Medulla oblongata (tissue), 1 donor: Measurements from ENCODE around the gene MUC21.

Source experiments
- DNase-seq: peaks from one replicate; pipeline ENCODE4 v3.0.0-alpha.2; 2015; ENCODE audit errors: extremely low spot score

Gene MUC21

DNA sequence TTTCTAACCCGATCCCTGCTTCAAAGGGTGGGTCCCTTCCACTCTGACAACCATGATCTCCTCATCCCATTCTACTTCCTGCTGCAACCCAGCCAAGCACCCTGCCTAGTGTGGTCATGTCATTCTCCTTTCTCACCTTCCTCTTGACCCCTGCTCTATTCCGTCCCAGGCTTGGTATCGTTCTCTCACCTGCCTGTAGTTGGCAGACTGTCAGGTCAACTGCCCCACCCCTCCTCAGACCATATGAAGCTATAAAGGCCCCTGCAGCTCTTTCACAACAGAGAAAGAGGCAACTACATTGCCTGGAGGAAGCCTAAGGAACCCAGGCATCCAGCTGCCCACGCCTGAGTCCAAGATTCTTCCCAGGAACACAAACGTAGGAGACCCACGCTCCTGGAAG is at the start of gene MUC21:
MUC21 (plus strand) TSS at position 280 of the 400 bp plus-strand sequence. CDS start 241 bp downstream, outside the sequence.
- DNase-seq, result no peak

DNA sequence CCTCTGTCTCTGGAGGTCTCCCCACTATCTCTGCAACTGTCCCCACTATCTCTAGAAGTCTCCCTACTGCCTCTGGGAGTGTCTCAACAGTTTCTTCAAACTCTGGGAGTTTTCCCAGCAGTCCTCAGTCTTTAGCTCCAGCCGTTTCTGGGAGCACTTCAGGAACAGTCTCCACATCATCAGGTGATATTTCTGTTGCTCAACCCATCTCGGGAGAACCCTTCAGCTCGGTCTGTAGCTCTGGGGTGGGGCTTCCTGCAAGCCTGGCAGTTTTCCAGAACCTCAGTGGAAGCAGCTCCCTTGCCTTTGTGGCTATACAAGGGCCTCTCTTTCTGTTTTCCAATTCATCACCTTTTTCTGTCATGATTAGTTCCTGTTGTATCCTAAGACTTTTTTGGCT is 48.5 kb upstream of the MUC21 start:
- DNase-seq, result no peak

DNA sequence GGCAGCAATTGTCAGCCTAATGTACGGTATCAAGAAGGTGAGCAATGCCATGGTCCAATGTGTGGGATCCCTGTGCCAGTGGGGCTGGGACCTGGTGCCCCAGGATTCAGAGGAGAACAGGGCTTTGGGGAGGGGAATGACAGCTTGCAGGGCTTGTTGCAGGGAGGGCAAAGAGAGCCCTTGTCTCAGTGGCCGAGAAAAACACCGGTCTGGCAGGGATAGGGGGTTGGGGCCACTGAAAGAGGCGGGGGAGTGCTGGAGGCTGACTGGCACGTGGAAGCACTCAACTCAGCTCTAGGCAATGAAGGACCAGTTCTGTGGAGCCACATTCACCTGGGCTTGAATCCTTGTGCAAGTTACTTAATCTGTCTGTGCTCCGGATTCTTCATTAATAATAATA is 46.3 kb upstream of the MUC21 start:
- DNase-seq, result no peak

DNA sequence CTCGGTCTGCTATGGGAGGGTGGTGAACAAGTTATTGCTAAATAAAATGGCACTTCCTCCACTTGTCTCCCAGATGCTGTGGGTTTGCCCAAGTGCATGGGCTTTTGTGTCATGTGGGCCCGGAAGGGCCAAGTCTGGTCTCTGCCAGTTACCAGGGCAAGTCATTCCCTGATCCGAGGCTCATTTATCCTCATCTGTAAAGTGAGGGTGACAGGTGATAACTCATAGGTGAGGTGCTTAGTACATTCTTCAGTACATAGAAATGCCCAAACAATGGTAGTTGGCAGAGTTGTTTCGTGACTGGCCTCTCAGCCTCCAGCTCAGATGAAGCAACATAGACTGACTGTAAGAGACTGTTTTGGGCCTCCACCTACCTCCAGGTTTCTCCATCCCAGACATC is 44.8 kb upstream of the MUC21 start:
- DNase-seq, result peak; percentile 25

DNA sequence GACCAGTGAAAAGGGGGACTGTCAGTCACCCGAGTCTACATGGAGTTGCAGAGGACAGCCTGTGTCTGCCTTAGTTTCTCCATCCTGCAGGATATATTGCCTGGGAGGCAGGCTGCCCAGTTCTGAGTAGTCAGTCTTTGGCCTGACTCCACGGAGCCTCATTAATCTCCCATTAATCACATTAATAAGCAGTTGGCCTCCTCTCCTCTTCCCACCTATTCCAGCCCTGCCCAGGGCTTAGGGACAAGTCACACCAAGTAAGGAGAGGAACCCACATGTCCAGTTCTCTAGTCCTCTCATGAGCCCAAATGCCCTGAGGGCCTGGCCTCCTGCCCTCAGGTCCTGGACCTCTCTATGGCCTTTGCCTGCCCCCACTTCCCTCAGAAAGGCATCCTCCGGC is 44.0 kb upstream of the MUC21 start:
- DNase-seq, result no peak

DNA sequence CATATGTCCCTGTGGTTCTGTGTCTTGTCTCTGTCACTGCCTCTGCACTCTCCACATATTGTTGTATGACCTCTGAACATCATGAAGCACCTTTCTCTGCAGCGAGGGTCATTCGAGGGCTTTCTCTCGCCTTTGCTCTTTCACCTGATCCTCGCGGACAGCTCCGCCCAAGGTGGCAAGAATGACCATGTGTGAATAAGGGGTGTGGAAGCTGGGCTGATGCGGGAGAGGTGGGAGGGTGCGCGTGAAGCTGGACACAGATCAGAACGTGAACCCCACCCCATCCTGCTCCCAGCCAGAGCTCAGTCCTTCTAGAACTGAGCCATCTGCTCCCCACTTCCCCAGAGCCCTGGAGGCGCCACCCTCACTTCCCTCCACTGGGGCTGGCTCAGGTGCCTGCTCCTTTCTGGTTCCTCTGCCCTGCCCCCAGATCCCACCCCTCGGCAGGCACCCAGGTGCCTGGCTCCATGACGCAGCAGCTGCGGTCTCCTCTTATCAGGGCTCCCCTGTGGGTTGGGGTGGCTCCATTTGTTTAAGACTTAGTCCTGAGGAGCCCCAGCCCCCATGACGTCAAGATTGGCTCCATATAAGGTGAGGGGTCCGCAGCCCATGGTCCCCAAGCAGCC is 43.0 kb upstream of the MUC21 start, which contains the start of gene MUCL3:
MUCL3 (plus strand) TSS at position 613 of the 626 bp plus-strand sequence. CDS start 27 bp downstream, outside the sequence.
- no peak for DNase-seq

DNA sequence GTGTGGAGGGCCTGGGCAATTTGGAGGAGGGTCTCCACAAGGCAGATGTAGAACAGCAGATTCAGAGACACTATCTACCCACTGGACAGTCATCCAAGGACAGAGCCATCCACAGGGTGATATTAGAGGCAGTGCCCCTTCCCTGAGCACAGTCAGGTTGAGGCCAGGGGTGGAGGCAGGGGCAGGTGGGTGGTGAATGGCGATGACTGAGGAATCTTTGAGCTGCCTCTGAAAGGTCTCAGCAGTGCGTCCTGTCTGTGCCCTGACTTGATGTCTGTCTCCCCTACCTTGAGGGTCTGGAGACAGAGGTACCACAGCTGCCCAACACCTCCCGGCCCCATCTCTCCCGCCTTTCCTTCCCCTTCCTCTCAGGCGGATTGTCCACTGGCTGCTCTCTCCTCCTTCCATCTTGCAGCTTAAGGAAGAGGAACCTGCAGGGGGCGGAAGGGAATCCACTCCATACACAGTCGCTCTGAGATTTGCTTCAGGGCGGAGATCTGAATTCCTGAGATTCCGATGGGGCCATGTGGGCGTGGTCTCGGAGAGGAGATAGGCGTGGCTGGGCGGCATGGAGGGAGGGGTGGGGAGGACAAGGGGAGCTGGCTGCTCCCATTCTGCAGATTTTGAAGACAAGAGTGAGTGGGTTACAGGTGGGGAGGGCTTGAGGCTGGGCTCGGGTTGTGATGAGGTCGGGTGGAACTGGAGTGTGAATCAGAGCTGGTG is 41.0 kb upstream of the MUC21 start:
- DNase-seq, result peak; percentile 16

DNA sequence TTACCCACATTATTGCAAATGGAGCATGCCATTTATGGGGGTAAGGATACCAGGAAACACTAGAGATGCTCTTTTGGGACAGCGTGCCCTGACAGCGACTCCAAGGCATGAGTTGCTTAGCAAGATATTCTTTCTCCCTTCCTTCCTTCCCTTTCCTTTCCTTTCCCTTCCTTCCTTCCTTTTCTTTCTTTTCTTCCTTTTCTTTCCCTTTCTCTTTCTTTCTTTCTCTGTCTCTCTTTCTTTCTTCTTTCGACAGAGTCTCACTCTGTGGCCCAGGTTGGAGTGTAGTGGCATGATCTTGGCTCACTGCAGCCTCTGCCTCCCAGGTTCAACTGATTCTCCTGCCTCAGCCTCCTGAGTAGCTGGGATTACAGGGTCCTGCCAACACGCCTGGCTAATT is 39.5 kb upstream of the MUC21 start:
- no peak for DNase-seq

DNA sequence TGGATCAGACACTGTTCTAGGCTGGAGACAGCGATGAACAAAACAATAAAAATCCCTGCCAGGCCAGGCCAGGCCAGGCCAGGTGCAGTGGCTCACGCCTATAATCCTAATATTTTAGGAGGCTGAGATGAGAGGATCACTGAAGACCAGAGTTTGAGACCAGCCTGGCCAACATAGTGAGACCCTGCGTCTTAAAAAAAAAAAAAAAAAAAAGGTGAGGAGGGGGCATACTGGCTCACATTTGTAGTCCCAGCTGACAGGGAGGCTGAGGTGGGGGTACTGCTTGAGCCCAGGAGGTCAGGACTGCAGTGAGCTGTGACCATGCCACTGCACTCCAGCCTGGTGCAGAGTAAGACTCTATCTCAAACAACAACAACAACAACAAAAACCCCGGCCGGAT is 38.2 kb upstream of the MUC21 start:
- DNase-seq, result no peak

DNA sequence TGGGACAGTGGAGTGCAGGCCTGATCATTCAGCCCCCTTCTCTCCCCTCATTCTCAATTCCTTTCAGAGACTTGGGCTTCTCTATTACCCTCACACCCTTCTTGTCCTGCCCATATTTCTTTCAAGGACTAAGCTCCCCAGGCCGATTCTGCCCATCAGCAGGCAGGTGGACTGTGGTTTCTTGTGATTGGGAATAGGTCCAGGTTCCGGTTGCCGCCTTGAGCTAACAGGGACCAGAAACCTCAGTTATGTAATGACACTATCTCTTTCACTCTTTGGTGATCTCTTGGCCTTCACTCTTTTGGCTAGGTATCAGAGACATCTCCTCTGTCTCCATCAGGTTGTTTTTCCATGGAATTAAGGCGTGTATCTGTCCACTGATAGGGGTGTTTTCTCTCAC is 36.3 kb upstream of the MUC21 start:
- no peak for DNase-seq

DNA sequence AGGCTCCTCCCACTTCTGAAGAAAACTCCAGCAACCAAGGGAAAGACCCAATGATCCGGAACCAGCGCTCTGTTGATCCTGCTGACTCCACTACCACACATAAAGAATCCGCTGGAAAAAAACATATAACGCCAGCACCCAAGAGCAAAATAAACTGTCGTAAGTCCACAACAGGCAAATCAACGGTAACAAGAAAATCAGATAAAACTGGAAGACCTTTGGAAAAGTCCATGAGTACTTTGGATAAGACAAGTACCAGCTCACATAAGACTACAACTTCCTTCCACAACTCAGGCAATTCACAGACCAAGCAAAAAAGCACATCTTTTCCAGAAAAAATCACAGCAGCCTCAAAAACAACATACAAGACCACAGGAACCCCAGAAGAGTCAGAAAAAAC is 34.7 kb upstream of the MUC21 start:
- DNase-seq, result no peak

DNA sequence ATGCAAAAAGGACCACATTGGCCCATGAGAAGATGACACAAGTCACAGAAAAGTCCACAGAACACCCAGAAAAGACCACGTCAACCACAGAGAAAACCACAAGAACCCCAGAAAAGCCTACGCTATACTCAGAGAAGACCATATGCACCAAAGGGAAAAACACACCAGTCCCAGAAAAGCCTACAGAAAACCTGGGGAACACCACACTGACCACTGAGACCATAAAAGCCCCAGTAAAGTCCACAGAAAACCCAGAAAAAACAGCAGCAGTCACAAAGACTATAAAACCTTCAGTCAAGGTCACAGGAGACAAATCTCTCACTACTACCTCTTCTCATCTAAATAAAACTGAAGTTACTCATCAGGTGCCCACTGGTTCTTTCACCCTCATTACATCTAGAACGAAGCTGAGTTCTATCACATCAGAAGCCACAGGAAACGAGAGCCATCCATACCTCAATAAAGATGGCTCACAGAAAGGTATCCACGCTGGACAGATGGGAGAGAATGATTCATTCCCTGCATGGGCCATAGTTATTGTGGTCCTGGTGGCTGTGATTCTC is 31.5 kb upstream of the MUC21 start:
- no peak for DNase-seq

DNA sequence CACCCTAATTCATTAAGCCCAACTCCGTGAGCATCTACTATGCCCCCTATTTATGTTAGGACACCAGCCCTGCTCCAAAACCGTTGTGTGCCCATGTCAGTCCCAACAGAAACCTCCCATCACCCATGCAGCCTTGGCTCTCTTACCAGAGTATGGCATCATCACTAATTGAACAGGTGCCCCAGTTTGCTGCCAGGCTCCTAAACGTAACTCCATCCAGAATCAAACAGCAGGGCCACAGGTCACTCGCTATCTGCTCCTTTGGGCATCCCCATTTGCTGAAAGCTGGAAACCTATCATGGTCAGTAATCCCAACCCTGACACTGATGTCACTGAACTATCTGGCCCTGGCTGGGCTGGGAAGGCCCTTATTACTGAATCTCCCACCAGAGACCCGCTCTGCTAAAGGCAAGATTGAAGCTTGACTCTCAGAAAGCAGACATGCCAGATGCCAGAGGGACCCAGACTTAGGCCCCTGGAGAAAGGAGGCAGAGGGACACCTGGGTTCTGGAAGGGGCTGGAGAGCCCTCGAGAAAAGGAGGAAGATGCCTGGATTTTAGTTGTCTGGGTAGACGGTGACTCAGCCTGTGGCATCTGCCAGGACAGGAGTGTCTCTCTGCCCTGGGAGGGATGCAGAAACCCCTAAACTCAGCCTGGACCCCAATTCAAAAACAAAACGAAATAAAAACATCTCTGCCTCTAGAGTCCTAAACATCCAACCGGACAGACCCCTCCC is 28.7 kb upstream of the MUC21 start:
- DNase-seq, result peak; percentile 36

DNA sequence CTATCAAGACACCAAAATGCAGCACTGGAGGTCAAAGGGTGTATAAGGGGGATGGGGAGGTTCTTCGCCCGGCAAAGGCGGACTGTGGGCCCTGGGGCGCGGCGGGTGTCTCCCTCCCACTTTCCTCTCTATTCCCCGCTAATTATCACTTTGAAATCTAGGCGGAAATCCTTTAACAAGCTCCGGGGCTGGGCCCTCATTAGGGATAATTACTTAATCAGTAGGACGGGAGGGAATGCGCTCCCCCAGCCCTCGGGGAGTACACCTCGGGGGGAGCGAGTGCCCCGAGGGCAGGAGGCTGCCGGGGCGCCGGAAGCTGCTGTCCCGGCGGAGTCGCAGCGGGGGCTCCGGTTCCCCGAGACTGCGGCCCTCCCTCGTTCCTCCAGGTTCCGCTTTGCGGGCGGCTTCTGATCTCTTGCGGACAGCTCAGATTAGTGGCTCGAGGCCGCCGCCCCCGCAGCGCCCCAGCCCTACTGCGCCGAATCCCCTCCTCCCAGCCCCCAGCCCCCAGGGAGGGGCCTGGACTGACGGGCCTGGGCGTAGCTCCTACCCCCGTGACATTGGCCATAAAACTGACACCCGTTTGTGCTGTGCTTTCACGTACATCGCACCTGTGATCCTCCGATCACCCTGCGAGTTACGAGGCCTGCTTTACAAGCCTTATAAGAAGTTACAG is 28.0 kb upstream of the MUC21 start:
- peak; percentile 76 for DNase-seq

DNA sequence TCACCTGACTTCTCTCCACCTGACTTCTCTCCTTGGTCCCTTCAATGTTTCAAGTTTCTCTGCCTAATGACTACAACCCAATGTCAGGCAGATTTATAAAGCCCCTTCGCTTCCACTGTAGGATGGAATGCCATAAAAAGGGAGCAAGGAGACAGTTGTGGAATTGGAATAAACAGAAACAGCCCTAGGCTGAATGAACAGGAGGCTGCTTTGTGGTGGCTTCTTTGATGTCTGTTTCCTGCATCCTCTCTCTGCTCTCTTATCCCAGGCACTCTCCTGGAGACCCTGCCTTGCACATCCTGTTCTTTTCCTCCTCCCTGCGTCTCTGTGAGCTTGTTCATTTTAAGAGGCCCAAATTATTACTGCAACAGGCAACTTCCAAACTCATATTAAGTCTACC is 25.8 kb upstream of the MUC21 start:
- DNase-seq, result no peak

DNA sequence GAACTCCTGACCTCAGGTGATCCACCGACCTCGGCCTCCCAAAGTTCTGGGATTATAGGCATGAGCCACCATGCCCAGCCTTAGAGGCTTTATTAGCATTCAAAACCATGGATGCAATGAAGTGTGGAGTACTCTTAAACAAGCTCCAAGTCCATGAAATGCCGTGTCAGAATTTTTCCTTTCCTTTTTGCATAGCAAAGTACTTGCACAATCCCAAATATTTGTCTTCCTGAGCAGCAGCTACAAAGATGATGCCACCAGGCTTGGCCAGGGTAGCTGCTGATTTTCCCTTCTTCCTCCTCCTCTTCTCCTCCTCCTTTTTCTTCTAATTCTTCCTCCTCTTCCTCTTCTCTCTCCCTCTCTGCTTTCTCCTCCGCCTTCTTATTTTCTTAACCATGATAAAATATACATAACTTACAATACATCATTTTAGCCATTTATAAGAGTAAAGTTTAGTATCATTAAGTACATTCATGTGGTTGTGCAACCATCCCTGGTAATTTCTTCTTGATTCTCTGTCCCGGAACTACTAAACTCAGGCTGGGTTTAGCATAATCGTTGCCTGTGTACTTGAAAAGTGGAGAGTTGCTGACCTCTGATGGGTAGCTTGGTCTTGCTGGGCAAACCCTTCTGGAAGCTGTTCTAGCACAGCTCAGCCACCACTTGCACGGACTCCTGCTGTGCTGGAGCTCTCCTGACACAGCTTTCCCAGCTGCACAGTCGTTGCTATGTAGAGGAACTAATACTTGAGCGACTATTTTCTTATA is 22.4 kb upstream of the MUC21 start:
- peak; percentile 9 for DNase-seq

DNA sequence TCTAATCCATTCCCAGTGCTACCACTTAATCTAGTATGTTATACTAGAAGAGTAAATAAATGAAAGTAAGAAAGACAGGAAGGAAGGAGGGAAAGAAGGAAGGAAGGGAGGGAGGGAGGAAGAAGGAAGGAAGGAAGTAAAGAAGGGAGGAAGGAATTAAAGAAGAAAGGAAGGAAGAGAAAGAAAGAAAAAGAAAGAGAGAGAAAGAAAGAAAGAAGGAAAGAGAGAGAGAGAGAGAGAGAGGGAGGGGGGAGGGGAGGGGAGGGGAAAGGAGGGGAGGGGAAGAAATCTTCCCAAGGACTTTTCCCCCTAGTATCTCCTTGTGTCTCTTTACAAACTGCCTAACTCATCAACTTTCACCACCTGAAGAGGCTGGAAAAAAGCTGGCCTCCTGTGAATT is 20.8 kb upstream of the MUC21 start:
- DNase-seq, result no peak

DNA sequence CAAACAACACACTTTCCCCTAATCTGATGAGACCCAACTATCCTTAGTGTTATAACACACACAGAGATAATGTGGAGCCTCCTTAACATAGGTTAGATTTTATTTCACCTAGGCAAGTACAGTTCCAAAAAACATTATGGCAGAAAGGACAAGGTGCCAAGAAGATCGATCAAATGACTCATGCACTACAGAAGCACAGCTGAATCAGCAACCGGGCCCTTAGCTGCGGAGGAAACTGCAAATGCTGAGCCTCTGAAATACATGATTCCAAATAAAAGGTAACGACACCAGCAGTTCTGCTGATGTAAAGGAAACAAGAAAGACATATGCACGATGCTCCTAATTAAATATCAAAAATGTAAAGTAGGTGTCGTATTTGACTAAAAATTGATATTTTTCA is 19.9 kb upstream of the MUC21 start:
- no peak for DNase-seq

DNA sequence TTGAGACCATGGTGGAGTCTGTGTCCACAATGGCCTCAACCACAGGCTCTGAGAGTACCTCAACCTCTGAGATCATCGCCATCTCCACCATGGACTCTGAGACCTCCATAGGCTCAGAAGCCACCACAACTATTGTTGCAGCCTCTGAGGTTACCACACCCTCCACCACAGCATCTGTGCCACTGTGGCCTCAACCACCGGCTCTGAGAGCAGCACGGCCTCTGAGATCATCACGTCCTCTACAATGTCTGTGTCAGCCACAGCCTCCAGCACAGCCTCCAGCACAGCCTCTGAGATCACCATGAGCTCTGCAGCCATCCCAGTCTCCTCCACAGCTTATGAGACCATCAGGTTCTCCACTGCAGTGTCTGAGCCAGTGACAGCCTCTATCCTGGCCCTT is 19.4 kb upstream of the MUC21 start:
- DNase-seq, result no peak

DNA sequence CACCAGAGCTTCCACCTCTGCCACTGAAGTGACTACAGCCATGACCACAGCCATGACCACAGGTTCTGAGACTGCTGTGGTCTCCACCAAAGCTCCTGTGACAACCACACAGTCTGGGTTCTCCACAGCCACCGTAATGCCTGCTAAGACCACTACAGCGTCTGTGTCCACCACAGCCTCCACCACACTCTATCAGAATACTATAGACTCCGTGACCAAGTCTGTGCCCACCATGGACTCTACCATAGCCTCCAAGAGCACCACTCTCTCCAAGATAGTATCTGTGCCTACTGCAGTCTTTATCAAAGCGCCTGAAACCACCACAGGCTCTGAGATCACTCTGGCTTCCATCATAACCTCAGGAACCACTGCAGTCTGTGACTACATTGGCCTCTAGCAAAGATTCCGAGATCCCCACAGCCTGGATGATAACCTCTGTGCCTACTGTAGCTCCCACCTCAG is 18.3 kb upstream of the MUC21 start:
- no peak for DNase-seq

DNA sequence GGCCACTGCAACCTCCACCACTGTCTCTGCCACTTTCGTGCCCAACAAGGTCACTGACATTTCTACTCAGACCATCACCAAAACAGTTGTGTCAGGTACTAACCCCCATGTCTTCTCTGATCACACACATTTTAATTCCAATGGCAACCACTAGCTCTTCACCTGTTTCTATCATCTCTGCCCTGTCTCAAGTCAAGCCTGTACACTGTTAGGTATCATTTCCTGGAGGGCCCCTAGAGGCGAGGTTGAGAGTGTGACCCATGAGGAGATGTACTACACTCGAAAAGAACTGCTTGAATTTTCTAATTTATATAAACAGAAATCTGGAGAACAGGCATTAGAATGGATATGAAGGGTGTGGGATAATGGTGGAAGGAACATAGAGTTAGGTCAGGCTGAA is 17.4 kb upstream of the MUC21 start:
- no peak for DNase-seq
